GM18526 (cell line): ENCODE data around the gene TRRAP.

ENCODE experiments used
- POLR2A ChIP-seq: IDR thresholded peaks from 3 replicates; pipeline ENCODE4 v1.6.1; 2011; ENCODE audit not compliant: insufficient read length; ENCODE audit errors: extremely low read depth

TRRAP gene

GRCh38 chr7:99028261-99028973 lies 150.1 kb downstream of the TRRAP start:
- no peak for TF ChIP-seq POLR2A

DNA sequence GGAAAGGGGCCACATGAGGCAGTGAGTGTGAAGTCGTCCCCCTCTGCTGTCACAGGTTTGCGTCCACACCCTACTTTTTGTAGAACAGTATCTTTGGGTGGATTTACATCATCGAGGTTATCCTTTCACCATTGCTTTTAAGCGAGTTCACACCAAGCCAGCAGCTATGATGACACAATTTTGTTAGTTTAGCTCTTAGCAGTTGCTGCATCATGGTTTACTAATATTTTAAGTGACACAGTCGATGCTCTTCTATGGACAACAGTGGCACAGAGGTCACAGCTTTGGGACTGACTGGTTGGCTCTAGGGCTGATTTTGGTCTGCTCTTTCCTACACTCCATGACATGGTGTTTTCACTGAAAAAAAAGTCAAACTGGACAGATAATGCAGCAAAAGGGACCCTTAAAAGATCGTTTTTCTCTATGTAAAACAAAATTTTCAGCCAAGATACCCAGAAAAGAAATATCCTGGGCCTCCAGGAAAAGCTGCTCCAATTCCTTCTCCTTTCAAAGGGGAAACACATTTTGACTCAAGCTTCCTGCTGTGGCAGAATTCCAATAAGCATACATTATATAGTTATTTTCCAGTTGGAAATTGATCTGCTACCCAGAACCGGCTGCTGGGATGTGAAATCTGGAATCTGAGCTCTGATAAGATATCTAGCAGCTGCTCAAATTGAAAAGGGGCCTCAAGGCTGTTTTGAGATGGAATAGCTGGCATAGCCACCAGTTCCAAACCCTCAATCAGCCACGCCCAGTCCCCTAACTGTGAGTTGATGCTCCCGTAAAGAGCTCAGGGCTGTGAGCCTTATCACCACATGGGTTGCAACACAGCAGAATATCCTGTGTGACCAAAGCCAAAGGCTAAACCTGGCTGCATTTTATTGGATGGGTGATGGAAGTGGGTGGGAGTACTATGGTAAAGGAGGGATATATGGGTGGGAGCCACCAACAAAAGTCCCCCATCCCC lies 151.4 kb downstream of the TRRAP start:
- no peak for TF ChIP-seq POLR2A

DNA sequence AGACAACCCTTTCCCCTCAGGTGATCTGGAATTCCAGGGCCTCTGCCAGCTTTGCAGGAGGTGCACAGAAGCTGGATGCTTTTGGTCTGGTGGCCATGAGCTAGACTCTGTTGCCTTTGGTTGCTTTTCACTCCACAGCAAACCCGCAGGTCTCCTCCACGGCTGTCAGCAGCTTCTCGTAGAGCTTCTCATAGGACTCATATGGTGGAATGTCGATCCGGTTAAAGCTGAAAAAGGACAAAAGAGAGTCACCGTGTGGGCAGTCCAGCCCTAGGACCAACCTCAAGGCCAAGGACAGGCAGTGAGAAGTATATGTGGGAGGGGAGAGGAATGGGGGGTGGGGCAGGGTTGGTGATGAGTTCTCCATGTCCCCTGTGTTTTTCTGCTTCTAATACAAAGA lies 152.1 kb downstream of the TRRAP start:
- TF ChIP-seq POLR2A: no peak

DNA sequence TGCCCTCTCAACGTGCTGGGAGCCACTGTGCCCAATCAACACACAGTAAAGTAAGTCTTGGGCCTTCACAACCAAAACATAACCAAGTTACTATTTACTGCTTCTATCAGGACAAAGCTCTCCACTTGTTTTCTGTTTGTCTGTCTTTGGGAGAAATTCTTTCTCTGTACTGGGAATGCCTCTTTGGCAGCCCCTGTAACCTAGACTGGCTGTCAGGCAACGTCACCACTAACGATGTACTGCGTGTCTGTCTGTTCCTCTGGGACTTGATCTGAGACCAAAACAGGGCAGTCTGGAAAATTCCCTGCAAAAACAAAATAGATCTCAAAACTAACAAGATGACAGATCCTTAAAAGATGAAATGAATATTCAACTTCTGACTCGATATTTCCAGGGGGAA lies 152.6 kb downstream of the TRRAP start:
- no peak for TF ChIP-seq POLR2A

- TF ChIP-seq POLR2A: no peak
Observed at GRCh38 chr7:99031496-99031895, 153.2 kb downstream of the TRRAP start.

DNA sequence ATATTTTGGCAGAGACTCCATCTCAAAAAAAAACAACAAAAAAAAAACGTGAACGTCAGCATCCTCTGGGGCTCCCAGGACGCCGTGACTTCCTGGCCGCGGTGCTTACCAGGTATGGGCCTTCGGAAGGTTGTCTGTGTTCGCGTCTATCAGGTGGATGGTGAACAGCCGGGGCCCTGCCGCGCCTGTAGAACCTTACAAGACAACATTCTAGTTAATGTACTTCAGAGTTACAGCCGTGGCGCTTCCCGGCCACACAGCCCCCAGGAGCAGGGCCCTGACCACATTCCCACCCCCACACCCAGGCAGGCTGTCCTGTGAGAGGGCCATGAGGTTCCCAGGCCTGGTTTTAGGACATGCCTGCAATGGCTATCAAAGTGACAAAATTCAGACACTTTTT lies 154.6 kb downstream of the TRRAP start:
- TF ChIP-seq POLR2A: no peak

GRCh38 chr7:99033765-99034164 lies 155.4 kb downstream of the TRRAP start:
- no peak for TF ChIP-seq POLR2A

DNA sequence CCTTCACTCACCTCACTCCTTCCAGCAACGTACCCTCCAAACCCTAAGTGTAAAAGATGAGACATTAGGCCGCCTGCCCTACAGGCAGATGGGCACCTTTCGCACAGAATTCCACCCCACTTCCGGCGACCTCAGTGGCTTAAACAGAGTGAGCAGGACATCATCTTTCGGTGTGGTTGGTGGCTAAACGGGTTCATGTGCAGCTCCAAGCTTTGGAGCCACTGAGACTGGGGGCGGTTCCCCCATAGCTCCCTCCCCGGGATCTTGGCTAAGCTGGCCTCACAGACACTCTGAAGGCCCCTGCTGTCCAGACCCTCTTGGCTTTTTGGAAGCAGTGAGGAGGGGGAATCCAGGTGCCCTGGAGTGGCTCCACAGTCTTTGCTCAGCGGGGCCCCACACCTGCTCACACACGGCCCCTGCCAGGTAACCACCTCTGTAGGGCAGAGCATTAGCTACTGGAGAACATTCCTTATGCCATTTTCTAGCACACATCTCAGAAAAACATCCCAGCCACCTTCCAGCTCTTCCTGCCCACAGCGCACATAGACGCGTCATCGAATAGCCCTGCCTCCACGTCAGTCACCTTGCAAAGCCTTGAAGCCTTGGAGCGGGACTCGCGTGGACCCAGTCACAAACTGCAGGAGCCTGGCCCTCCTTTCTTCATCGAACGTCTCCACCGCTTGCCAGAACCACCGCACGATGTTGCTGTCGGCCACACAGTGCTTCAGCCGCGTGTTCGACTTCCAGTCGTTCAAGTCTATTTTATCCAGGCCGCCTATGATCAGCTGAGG lies 156.8 kb downstream of the TRRAP start:
- TF ChIP-seq POLR2A: no peak

DNA sequence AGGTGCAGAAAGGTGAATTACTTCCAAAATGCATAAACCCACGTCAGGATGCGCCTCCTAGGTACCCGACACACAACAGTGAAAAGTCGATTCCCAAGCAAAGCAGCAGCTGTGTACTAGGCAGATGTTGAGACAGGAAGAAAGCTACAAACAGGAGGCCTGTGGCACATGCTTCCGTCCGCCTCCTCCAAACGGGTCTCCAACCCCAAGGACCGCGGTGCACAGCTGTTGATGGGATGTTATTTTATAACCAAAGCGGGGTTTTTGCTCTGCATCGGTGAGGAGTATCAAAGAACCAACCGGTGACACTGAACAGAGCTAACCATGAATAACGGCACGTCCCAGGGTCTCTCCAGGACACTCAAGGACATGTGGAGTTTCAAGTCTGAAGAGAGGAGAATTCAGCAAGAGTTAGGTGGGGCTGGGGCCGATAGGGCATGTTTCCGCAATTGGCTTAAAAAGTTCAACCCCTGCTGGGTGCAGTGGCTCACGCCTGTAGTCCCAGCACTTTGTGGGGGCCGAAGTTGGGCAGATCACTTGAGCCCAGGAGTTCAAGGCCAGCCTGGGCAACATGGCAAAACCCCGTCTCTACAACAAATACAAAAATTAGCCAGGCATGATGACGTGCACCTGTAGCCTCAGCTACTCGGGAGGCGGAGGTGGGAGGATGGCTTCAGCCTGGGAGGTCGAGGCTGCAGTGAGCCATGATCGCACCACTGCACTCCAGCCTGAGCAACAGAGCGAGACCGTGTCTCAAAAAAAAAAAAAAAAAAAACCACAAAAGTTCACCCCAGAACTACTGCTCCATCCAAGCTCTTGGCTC lies 157.6 kb downstream of the TRRAP start:
- TF ChIP-seq POLR2A: no peak

- no peak for TF ChIP-seq POLR2A
Observed at GRCh38 chr7:99036546-99037111, 158.3 kb downstream of the TRRAP start.

DNA sequence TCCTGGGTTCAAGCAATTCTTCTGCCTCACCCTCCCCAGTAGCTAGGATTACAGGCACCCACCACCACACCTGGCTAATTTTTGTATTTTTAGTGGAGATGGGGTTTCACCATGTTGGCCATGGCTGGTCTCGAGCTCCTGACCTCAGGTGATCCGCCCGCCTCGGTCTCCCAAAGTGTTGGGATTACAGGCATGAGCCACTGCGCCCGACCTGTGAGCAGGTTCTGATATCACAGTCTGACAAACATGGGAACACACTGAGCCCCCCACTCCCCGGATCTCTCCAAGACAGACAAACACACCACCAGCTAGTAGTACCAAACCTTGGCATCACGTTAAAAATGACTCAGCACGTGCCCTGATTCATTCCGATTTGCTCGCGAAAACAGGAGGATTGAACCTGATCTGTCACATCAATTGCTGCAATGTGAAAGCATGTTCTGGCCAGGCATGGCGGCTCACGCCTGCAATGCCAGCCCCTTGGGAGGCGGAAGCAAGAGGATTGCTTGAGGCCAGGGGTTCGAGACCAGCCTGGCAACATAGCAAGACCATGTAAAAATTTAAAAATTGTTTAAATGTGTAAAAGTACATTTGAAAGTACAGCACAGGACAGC lies 159.1 kb downstream of the TRRAP start:
- no peak for TF ChIP-seq POLR2A

GRCh38 chr7:99038086-99038855 lies 159.9 kb downstream of the TRRAP start:
- TF ChIP-seq POLR2A: no peak

DNA sequence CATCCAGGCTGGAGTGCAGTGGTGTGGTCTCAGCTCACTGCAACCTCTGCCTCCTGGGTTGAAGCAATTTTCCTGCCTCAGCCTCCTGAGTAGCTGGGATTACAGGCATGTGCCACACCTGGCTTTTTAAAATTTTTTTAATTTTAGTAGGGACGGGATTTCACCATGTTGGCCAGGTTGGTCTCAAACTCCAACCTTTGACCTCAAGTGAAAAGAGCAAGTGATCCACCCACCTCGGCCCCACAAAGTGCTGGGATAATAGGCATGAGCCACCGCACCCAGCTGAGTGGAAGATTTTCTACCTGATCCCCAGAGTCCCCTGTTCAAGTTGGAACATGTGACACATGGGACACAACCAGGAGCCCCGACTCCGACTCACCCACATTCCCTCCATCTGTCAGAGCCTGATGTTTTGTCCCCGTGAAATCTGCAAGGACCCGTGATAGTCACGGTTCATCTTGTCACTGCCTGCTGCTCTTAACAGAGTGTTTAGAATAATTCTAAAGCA lies 161.1 kb downstream of the TRRAP start:
- no peak for TF ChIP-seq POLR2A
